GM23338 (cell line): ENCODE results near the gene ADAMTS17. TPM values are rescaled to one million over a fixed set of nuclear protein-coding genes. Genes with fewer than 3 reads are reported as not detected.

ENCODE experiments used
- ATAC-seq: fragments of 200-7000 bp; cut with Tn5 transposase; 3 replicates; pipeline ENCODE4 v1.9.1; 2020
- DNase-seq: peaks from one replicate; pipeline ENCODE4 v3.0.0-alpha.2; 2015; ENCODE audit warnings: low spot score
- H2AFZ ChIP-seq: fragments of 200-600 bp; sonication (generic); 2 replicates; pipeline ENCODE4 v1.8.0; 2016; ENCODE audit warnings: antibody characterized with exemption, mild to moderate bottlenecking, moderate library complexity
- H3F3A ChIP-seq: fragments of 200-600 bp; sonication (generic); replicated peaks from 2 replicates; pipeline ENCODE4 v1.8.0; 2017; ENCODE audit warnings: antibody characterized with exemption, mixed run types, low read depth
- H3K27ac ChIP-seq: fragments of 200-600 bp; sonication (generic); 2 replicates; pipeline ENCODE4 v1.6.1; 2016; ENCODE audit warnings: low read depth
- H3K27me3 ChIP-seq: fragments of 200-600 bp; sonication (generic); 2 replicates; pipeline ENCODE4 v1.8.0; 2016; ENCODE audit warnings: mild to moderate bottlenecking, mixed run types, moderate library complexity; ENCODE audit not compliant: insufficient read depth
- H3K36me3 ChIP-seq: fragments of 200-600 bp; sonication (generic); 2 replicates; pipeline ENCODE4 v1.8.0; 2016; ENCODE audit warnings: mild to moderate bottlenecking; ENCODE audit not compliant: insufficient read depth
- H3K4me1 ChIP-seq: fragments of 200-600 bp; sonication (generic); 2 replicates; pipeline ENCODE4 v1.8.0; 2016; ENCODE audit warnings: mild to moderate bottlenecking, moderate library complexity; ENCODE audit not compliant: insufficient read depth
- H3K4me2 ChIP-seq: fragments of 200-600 bp; sonication (generic); 2 replicates; pipeline ENCODE4 v1.7.1; 2017; ENCODE audit warnings: mixed run types
- H3K4me3 ChIP-seq: fragments of 200-600 bp; sonication (generic); 2 replicates; pipeline ENCODE4 v1.6.1; 2016; ENCODE audit warnings: mixed run types
- H3K79me2 ChIP-seq: fragments of 200-600 bp; sonication (generic); replicated peaks from 2 replicates; pipeline ENCODE4 v1.8.0; 2017; ENCODE audit warnings: mild to moderate bottlenecking; ENCODE audit not compliant: insufficient read depth
- H3K9me2 ChIP-seq: fragments of 200-600 bp; sonication (generic); 2 replicates; pipeline ENCODE4 v1.8.0; 2017; ENCODE audit not compliant: insufficient read depth
- H4K20me1 ChIP-seq: fragments of 200-600 bp; sonication (generic); replicated peaks from 2 replicates; pipeline ENCODE4 v1.8.0; 2017; ENCODE audit warnings: mild to moderate bottlenecking; ENCODE audit not compliant: insufficient read depth
- H3K27ac Mint-ChIP-seq: 2 replicates; pipeline ENCODE4 v1.8.0; 2020; ENCODE audit warnings: inconsistent platforms, mild to moderate bottlenecking, moderate library complexity, mixed read lengths
- H3K27me3 Mint-ChIP-seq: 3 replicates; pipeline ENCODE4 v1.8.0; 2022; ENCODE audit warnings: low read depth, mild to moderate bottlenecking, moderate library complexity, mixed read lengths, inconsistent platforms; ENCODE audit not compliant: insufficient read depth, poor library complexity
- H3K36me3 Mint-ChIP-seq: 3 replicates; pipeline ENCODE4 v1.8.0; 2021; ENCODE audit warnings: low read depth, mild to moderate bottlenecking, inconsistent platforms, moderate library complexity, mixed read lengths
- H3K4me1 Mint-ChIP-seq: 3 replicates; pipeline ENCODE4 v1.8.0; 2020; ENCODE audit warnings: mild to moderate bottlenecking, inconsistent platforms, mixed read lengths
- H3K4me3 Mint-ChIP-seq: 3 replicates; pipeline ENCODE4 v1.8.0; 2021; ENCODE audit warnings: moderate library complexity, mild to moderate bottlenecking, inconsistent platforms, mixed read lengths
- H3K9me3 Mint-ChIP-seq: 3 replicates; pipeline ENCODE4 v1.8.0; 2020; ENCODE audit warnings: moderate library complexity, mild to moderate bottlenecking, inconsistent platforms, mixed read lengths
- CREB1 ChIP-seq: fragments of 250-450 bp; sonication (Bioruptor Pico); IDR thresholded peaks from 2 replicates; pipeline ENCODE4 v1.5.0; 2020; ENCODE audit warnings: low read depth, mild to moderate bottlenecking, moderate library complexity
- EZH2 ChIP-seq: fragments of 200-600 bp; sonication (generic); IDR thresholded peaks from one replicate; pipeline ENCODE4 v1.8.0; 2017; ENCODE audit warnings: antibody characterized with exemption, mild to moderate bottlenecking, low read depth; ENCODE audit not compliant: unreplicated experiment
- EZH2phosphoT487 ChIP-seq: fragments of 200-600 bp; sonication (generic); IDR thresholded peaks from one replicate; pipeline ENCODE4 v1.8.1; 2018; ENCODE audit warnings: antibody characterized with exemption; ENCODE audit not compliant: unreplicated experiment
- JUNB ChIP-seq: IDR thresholded peaks from one replicate; pipeline ENCODE4 v1.6.1; 2016; ENCODE audit warnings: antibody characterized with exemption; ENCODE audit not compliant: unreplicated experiment
- NANOG ChIP-seq: IDR thresholded peaks from 2 replicates; pipeline ENCODE4 v1.6.1; 2016; ENCODE audit warnings: antibody characterized with exemption, borderline replicate concordance
- POLR2AphosphoS5 ChIP-seq: IDR thresholded peaks from 2 replicates; pipeline ENCODE4 v1.6.1; 2016; ENCODE audit warnings: antibody characterized with exemption, low read depth
- STAT1 ChIP-seq: IDR thresholded peaks from one replicate; pipeline ENCODE4 v1.6.1; 2016; ENCODE audit warnings: antibody characterized with exemption; ENCODE audit not compliant: unreplicated experiment
- ZNF114 ChIP-seq: fragments of 250-450 bp; sonication (Bioruptor Pico); IDR thresholded peaks from 2 replicates; pipeline ENCODE4 v1.5.0; 2020; ENCODE audit warnings: mild to moderate bottlenecking, moderate library complexity
- ZNF331 ChIP-seq: fragments of 250-450 bp; sonication (Bioruptor Pico); IDR thresholded peaks from 2 replicates; pipeline ENCODE4 v1.5.0; 2020; ENCODE audit warnings: low read depth, mild to moderate bottlenecking, moderate library complexity
- polyA plus RNA-seq: library from polyadenylated mRNA; unstranded; fragments of >200 nt; fragmentation: Nextera tagmentation; extraction: Ambion mirVana; gene quantifications from 2 replicates; pipeline ENCODE4 v1.2.1, GENCODE V29; 2016
- total RNA-seq: library from RNA; depleted of rRNA; stranded (reverse); fragments of >200 nt; shearing (Covaris generic); gene quantifications from 2 replicates; pipeline ENCODE4 v1.2.3, GENCODE V29; 2014
- TF ChIP-seq, protein P1 (sequence below): IDR thresholded peaks from one replicate; pipeline ENCODE4 v1.6.1; 2018; ENCODE audit warnings: antibody characterized with exemption; ENCODE audit not compliant: unreplicated experiment
- TF ChIP-seq, protein P2 (sequence below): fragments of 250-450 bp; sonication (Bioruptor Pico); IDR thresholded peaks from 2 replicates; pipeline ENCODE4 v1.5.0; 2020; ENCODE audit warnings: mild to moderate bottlenecking, moderate library complexity
- TF ChIP-seq, protein P3 (sequence below), 2 experiments: fragments of 200-600 bp in 1 of 2; sonication (generic) in 1 of 2; conservative IDR thresholded peaks; 2 replicates each; pipeline versions ENCODE4 v1.5.1 to v1.6.1; 2016 to 2017; ENCODE audit warnings: antibody characterized with exemption in 2 of 2, low read depth in 2 of 2, mild to moderate bottlenecking in 2 of 2, moderate library complexity in 1 of 2
- TF ChIP-seq, protein P4 (sequence below): IDR thresholded peaks from 2 replicates; pipeline ENCODE4 v1.6.1; 2016; ENCODE audit warnings: antibody characterized with exemption

Gene ADAMTS17
- total and polyA plus RNA-seq, 2 experiments from 2014 or later: 0.60 to 3.8 TPM

DNA sequence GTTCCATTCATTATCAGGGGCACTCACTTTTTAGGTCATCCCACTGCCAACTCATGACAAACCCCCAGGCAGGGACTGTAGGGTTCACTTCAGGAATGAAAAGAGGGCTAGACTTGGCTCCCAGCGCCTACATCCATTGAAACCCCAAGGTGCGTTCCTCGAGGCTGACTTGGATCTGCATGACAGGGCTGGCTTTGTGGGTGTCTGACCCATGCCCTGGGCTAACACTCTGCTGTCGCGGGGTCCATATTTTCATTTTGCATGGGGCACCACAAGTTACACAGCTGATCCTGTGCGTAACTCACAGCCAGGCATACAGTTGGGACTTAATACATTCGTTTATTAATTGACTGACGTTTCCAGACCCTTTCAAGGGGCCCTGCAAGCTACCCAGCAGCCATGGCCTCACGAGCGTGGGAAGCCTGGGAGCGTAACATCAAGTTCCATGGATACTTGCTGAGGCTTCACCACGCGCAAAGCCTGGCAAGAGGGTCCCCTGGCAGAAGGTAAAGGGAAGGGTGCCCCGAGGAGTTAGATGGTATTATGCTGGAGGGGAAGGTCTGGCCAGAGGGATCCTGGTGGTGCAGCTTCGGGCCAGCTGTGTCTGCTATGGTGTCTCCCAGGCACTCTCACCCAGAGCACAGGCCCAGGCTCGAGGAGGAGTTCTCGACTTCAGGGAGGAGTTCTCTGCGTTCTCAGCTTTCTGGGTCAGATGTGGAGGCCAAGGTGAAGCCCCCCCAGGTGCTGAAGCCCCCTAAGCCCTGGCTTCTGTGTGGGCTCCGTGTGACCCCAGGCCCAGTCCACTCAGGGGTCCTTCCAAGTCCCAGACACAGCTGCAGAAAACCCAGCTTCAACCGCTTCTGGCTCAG, 85.4 kb downstream of the ADAMTS17 start:
- Histone ChIP-seq H4K20me1 (no peaks in the 10 kb centered on the region), H2AFZ (no peak overlapping the region), H3K79me2 (no peaks in the 10 kb centered on the region), H3K9me2 (0 out of 2 replicates have a peak, but pooled peaks cover 8% of the 10 kb centered on the region), H3K36me3 (no peaks in the 10 kb centered on the region), H3F3A (no peaks in the 10 kb centered on the region), H3K27ac (no peak overlapping the region), H3K4me1 (no peaks in the 10 kb centered on the region), H3K4me3 (no peak overlapping the region), H3K4me2 (no peak overlapping the region), H3K27me3 (no peaks in the 10 kb centered on the region)
- H3K4me1 Mint-ChIP-seq: no peaks in the 10 kb centered on the region; the same call in 2 of the 3 replicates
- peaks cover 10% of the 10 kb centered on the region for H3K9me3 Mint-ChIP-seq
- DNase-seq: no peak
- no peak for TF ChIP-seq STAT1
- no peak for TF ChIP-seq EZH2
- TF ChIP-seq ZNF331 (CRISPR knock-in tag): no peak
- no peak for TF ChIP-seq POLR2AphosphoS5
- TF ChIP-seq ZNF114: no peak
- TF ChIP-seq, protein P1, sequence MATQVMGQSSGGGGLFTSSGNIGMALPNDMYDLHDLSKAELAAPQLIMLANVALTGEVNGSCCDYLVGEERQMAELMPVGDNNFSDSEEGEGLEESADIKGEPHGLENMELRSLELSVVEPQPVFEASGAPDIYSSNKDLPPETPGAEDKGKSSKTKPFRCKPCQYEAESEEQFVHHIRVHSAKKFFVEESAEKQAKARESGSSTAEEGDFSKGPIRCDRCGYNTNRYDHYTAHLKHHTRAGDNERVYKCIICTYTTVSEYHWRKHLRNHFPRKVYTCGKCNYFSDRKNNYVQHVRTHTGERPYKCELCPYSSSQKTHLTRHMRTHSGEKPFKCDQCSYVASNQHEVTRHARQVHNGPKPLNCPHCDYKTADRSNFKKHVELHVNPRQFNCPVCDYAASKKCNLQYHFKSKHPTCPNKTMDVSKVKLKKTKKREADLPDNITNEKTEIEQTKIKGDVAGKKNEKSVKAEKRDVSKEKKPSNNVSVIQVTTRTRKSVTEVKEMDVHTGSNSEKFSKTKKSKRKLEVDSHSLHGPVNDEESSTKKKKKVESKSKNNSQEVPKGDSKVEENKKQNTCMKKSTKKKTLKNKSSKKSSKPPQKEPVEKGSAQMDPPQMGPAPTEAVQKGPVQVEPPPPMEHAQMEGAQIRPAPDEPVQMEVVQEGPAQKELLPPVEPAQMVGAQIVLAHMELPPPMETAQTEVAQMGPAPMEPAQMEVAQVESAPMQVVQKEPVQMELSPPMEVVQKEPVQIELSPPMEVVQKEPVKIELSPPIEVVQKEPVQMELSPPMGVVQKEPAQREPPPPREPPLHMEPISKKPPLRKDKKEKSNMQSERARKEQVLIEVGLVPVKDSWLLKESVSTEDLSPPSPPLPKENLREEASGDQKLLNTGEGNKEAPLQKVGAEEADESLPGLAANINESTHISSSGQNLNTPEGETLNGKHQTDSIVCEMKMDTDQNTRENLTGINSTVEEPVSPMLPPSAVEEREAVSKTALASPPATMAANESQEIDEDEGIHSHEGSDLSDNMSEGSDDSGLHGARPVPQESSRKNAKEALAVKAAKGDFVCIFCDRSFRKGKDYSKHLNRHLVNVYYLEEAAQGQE: no peak
- TF ChIP-seq, protein P2, sequence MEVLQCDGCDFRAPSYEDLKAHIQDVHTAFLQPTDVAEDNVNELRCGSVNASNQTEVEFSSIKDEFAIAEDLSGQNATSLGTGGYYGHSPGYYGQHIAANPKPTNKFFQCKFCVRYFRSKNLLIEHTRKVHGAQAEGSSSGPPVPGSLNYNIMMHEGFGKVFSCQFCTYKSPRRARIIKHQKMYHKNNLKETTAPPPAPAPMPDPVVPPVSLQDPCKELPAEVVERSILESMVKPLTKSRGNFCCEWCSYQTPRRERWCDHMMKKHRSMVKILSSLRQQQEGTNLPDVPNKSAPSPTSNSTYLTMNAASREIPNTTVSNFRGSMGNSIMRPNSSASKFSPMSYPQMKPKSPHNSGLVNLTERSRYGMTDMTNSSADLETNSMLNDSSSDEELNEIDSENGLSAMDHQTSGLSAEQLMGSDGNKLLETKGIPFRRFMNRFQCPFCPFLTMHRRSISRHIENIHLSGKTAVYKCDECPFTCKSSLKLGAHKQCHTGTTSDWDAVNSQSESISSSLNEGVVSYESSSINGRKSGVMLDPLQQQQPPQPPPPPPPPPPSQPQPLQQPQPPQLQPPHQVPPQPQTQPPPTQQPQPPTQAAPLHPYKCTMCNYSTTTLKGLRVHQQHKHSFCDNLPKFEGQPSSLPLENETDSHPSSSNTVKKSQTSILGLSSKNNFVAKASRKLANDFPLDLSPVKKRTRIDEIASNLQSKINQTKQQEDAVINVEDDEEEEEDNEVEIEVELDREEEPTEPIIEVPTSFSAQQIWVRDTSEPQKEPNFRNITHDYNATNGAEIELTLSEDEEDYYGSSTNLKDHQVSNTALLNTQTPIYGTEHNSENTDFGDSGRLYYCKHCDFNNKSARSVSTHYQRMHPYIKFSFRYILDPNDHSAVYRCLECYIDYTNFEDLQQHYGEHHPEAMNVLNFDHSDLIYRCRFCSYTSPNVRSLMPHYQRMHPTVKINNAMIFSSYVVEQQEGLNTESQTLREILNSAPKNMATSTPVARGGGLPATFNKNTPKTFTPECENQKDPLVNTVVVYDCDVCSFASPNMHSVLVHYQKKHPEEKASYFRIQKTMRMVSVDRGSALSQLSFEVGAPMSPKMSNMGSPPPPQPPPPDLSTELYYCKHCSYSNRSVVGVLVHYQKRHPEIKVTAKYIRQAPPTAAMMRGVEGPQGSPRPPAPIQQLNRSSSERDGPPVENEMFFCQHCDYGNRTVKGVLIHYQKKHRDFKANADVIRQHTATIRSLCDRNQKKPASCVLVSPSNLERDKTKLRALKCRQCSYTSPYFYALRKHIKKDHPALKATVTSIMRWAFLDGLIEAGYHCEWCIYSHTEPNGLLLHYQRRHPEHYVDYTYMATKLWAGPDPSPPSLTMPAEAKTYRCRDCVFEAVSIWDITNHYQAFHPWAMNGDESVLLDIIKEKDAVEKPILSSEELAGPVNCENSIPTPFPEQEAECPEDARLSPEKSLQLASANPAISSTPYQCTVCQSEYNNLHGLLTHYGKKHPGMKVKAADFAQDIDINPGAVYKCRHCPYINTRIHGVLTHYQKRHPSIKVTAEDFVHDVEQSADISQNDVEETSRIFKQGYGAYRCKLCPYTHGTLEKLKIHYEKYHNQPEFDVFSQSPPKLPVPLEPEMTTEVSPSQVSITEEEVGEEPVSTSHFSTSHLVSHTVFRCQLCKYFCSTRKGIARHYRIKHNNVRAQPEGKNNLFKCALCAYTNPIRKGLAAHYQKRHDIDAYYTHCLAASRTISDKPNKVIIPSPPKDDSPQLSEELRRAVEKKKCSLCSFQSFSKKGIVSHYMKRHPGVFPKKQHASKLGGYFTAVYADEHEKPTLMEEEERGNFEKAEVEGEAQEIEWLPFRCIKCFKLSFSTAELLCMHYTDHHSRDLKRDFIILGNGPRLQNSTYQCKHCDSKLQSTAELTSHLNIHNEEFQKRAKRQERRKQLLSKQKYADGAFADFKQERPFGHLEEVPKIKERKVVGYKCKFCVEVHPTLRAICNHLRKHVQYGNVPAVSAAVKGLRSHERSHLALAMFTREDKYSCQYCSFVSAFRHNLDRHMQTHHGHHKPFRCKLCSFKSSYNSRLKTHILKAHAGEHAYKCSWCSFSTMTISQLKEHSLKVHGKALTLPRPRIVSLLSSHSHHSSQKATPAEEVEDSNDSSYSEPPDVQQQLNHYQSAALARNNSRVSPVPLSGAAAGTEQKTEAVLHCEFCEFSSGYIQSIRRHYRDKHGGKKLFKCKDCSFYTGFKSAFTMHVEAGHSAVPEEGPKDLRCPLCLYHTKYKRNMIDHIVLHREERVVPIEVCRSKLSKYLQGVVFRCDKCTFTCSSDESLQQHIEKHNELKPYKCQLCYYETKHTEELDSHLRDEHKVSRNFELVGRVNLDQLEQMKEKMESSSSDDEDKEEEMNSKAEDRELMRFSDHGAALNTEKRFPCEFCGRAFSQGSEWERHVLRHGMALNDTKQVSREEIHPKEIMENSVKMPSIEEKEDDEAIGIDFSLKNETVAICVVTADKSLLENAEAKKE (CRISPR knock-in tag): no peak
- TF ChIP-seq NANOG: no peak
- no peak for TF ChIP-seq CREB1 (CRISPR knock-in tag)
- TF ChIP-seq EZH2phosphoT487: no peak
- TF ChIP-seq, protein P3, sequence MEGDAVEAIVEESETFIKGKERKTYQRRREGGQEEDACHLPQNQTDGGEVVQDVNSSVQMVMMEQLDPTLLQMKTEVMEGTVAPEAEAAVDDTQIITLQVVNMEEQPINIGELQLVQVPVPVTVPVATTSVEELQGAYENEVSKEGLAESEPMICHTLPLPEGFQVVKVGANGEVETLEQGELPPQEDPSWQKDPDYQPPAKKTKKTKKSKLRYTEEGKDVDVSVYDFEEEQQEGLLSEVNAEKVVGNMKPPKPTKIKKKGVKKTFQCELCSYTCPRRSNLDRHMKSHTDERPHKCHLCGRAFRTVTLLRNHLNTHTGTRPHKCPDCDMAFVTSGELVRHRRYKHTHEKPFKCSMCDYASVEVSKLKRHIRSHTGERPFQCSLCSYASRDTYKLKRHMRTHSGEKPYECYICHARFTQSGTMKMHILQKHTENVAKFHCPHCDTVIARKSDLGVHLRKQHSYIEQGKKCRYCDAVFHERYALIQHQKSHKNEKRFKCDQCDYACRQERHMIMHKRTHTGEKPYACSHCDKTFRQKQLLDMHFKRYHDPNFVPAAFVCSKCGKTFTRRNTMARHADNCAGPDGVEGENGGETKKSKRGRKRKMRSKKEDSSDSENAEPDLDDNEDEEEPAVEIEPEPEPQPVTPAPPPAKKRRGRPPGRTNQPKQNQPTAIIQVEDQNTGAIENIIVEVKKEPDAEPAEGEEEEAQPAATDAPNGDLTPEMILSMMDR (conservative IDR thresholded peaks at IDR 0.05; ENCODE audit: low read depth in 2 of 2): no peak
- TF ChIP-seq, protein P4, sequence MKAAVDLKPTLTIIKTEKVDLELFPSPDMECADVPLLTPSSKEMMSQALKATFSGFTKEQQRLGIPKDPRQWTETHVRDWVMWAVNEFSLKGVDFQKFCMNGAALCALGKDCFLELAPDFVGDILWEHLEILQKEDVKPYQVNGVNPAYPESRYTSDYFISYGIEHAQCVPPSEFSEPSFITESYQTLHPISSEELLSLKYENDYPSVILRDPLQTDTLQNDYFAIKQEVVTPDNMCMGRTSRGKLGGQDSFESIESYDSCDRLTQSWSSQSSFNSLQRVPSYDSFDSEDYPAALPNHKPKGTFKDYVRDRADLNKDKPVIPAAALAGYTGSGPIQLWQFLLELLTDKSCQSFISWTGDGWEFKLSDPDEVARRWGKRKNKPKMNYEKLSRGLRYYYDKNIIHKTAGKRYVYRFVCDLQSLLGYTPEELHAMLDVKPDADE: no peak
- TF ChIP-seq JUNB: no peak
- peaks cover 14% of the 10 kb centered on the region for H3K36me3 Mint-ChIP-seq
- H3K4me3 Mint-ChIP-seq: no peak overlapping the region
- ATAC-seq: no peak
- H3K27ac Mint-ChIP-seq: no peak overlapping the region
- peaks cover 5% of the 10 kb centered on the region for H3K27me3 Mint-ChIP-seq
